ENCODE data around the gene KCNK4. TPM values are rescaled to one million over a fixed set of nuclear protein-coding genes. Genes with fewer than 3 reads are reported as not detected.

Gene KCNK4
- total RNA-seq, 1 donor from 2014 or later, result not detected

DNA sequence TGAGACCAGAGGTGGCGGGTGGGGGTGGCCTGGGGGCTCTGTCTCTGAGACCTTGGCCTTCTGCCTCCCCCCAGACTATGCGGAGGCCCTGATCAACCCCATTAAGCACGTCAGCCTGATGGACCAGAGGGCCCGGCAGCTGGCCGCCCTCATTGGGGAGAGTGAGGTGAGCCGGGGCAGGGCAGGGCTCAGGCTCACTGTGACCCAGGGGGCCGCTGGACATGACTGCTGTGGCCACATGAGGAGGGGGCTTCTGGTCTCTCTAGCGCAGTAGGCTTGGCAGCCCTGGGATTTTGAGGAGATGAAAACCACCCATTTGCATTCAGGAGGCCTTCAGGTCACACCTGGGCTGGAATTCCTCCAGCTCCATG is 27.2 kb upstream of the KCNK4 start:
- Histone ChIP-seq H3K4me3 (no peak overlapping the region), H3K27me3 (ENCODE audit: low read depth) (no peaks in the 10 kb centered on the region), H3K36me3 (peaks cover 69% of the 10 kb centered on the region), H3K9me3 (replicated peaks) (no peaks in the 10 kb centered on the region), H3K4me1 (peaks cover 25% of the 10 kb centered on the region), H3K27ac (replicated peaks) (no peak overlapping the region)
- no peak for DNase-seq
- TF ChIP-seq, protein P1, sequence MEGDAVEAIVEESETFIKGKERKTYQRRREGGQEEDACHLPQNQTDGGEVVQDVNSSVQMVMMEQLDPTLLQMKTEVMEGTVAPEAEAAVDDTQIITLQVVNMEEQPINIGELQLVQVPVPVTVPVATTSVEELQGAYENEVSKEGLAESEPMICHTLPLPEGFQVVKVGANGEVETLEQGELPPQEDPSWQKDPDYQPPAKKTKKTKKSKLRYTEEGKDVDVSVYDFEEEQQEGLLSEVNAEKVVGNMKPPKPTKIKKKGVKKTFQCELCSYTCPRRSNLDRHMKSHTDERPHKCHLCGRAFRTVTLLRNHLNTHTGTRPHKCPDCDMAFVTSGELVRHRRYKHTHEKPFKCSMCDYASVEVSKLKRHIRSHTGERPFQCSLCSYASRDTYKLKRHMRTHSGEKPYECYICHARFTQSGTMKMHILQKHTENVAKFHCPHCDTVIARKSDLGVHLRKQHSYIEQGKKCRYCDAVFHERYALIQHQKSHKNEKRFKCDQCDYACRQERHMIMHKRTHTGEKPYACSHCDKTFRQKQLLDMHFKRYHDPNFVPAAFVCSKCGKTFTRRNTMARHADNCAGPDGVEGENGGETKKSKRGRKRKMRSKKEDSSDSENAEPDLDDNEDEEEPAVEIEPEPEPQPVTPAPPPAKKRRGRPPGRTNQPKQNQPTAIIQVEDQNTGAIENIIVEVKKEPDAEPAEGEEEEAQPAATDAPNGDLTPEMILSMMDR (IDR thresholded peaks at IDR 0.05; ENCODE audit: borderline replicate concordance), result no peak
- intact Hi-C loops (cut with micrococcal nuclease), result no loop called here

DNA sequence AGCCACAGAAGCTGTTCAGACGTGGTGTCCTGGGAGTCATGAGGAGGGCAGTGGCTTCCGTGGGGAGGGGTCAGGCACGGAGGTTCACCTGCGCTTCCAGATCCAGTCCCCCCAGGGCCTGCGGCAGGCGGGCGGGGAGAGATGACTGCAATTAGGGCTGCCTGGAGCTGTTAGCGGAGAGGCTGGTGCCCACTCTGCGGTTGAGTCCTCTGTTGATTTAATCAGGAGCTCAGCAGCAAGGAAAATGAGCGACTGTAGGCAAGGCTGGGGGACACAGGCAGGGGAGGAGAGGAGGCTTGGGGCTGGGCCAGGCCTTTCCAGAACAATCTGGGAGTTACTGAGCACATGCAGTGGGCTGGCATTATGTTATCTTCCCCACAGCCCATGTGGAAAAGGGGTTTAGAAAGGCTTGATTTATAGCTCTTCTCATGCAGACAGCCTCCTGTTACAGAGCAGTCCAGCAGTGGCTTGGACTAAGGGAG is 26.7 kb upstream of the KCNK4 start:
- intact Hi-C loops (cut with micrococcal nuclease), result no loop called here
- Histone ChIP-seq H3K27me3 (ENCODE audit: low read depth) (no peaks in the 10 kb centered on the region), H3K4me3 (no peak overlapping the region), H3K4me1 (peaks cover 30% of the 10 kb centered on the region), H3K27ac (replicated peaks) (no peak overlapping the region), H3K36me3 (peaks cover 64% of the 10 kb centered on the region), H3K9me3 (replicated peaks) (no peaks in the 10 kb centered on the region)
- TF ChIP-seq, protein P1 (IDR thresholded peaks at IDR 0.05; ENCODE audit: borderline replicate concordance), result no peak
- DNase-seq, result no peak

DNA sequence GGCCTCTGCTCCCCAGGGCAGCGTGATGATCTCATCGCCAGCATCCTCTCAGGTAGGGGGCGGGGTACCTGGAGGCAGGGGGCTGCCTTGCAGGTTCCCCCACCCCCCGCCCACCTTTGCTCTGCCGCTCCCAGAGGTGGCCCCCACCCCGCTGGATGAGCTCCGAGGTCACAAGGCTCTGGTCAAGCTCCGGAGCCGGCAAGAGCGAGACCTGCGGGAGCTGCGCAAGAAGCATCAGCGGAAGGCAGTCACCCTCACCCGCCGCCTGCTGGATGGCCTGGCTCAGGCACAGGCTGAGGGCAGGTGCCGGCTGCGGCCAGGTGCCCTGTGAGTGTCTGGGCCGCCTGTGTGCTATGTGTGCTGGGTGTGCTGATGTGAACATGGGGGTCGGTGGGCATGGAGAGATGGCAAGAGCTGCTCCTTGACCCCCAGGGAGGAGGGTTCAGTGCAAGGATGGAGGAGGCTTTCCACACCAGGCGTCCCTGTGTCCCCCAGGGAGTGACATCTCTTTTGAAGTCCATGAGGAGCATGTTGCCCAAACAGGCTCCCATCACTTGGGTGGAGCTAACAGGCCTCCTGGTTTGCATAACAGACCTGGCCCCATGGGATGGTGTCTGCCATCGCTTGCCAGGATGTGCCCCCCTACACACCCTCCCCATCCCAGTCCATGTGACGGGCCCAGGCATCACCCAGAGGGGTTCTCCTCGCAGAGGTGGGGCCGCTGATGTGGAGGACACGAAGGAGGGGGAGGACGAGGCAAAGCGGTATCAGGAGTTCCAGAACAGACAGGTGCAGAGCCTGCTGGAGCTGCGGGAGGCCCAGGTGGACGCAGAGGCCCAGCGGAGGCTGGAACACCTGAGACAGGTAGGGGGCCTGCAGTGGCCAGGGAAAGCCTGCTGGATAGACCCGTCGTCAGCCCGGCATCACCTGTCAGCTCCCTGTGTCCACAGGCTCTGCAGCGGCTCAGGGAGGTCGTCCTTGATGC is 25.6 kb upstream of the KCNK4 start:
- intact Hi-C loops (cut with micrococcal nuclease), result no loop called here
- Histone ChIP-seq H3K27me3 (ENCODE audit: low read depth) (no peaks in the 10 kb centered on the region), H3K9me3 (replicated peaks) (no peaks in the 10 kb centered on the region), H3K4me1 (peaks cover 36% of the 10 kb centered on the region), H3K27ac (replicated peaks) (no peak overlapping the region), H3K4me3 (no peak overlapping the region), H3K36me3 (peaks cover 56% of the 10 kb centered on the region)
- TF ChIP-seq, protein P1 (IDR thresholded peaks at IDR 0.05; ENCODE audit: borderline replicate concordance), result no peak
- no peak for DNase-seq

DNA sequence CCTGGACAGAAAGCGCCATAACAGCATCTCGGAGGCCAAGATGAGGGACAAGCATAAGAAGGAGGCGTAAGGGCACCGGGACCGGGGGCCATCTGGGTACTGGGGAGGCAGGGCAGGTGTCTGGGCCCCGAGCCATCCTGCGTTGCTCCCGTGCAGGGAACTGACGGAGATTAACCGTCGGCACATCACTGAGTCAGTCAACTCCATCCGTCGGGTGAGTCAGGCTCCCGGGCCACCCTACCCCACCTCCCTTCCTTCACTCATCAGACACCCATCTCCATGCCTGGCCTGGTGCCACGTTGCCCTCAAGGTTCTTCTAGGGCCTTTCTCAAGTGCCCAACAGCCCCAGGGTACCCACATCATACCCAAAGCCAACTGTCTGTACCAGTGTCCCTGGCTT is 24.8 kb upstream of the KCNK4 start:
- intact Hi-C loops (cut with micrococcal nuclease), result no loop called here
- DNase-seq, result no peak
- TF ChIP-seq, protein P1 (IDR thresholded peaks at IDR 0.05; ENCODE audit: borderline replicate concordance), result no peak

DNA sequence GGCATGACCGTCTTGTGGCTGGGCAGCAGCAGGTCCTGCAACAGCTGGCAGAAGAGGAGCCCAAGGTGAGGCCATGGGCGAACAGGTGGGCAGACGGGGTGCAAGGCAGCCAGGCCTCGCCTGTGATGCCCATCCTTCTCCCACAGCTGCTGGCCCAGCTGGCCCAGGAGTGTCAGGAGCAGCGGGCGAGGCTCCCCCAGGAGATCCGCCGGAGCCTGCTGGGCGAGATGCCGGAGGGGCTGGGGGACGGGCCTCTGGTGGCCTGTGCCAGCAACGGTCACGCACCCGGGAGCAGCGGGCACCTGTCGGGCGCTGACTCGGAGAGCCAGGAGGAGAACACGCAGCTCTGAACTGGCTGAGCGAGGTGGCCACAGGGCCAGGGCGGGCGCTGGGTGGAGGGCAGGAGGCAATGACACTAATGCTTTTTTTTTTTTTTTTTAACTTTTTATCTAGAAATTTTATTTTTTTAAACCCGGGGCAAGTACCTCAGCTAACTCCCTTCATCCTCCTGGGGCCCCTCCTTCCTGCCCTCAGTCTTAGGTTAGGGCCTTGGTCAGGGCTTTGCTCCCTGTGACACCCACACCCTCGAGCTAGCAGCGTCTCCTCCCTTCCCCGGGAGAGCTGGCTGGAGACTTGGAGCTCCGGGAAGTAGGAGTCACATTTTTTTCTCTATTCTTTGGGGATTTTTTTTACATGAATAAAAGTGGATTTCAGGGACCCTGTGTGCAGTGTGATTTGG is 23.7 kb upstream of the KCNK4 start:
- no peak for DNase-seq
- intact Hi-C loops (cut with micrococcal nuclease), result no loop called here
- Histone ChIP-seq H3K27ac (replicated peaks) (peak overlapping the region; percentile 98), H3K27me3 (ENCODE audit: low read depth) (no peaks in the 10 kb centered on the region), H3K36me3 (peaks cover 41% of the 10 kb centered on the region), H3K4me1 (peaks cover 49% of the 10 kb centered on the region), H3K9me3 (replicated peaks) (no peaks in the 10 kb centered on the region), H3K4me3 (peak overlapping the region; percentile 85)
- TF ChIP-seq, protein P1 (IDR thresholded peaks at IDR 0.05; ENCODE audit: borderline replicate concordance), result no peak

More for the DNA sequence above, 24.8 kb upstream of the KCNK4 start:
- Histone ChIP-seq H3K27ac (replicated peaks) (peak overlapping the region; percentile 98), H3K9me3 (replicated peaks) (no peaks in the 10 kb centered on the region), H3K36me3 (peaks cover 51% of the 10 kb centered on the region), H3K4me3 (no peak overlapping the region), H3K4me1 (peaks cover 38% of the 10 kb centered on the region), H3K27me3 (ENCODE audit: low read depth) (no peaks in the 10 kb centered on the region)

Measured in left ventricle myocardium inferior (tissue), 1 donor.